Loucy (cell line): ENCODE measurements around the gene CEP164.

Source experiments
- CTCF ChIP-seq: fragments of 200-600 bp; sonication (generic); conservative IDR thresholded peaks from 2 replicates; pipeline ENCODE4 v1.5.1; 2014; ENCODE audit warnings: mild to moderate bottlenecking, antibody characterized with exemption, low read length
- EZH2phosphoT487 ChIP-seq: fragments of 200-600 bp; IDR thresholded peaks from 2 replicates; pipeline ENCODE4 v1.6.1; 2018; ENCODE audit warnings: antibody characterized with exemption, mild to moderate bottlenecking, moderate library complexity, borderline replicate concordance

GRCh38 chr11:117281159-117281558, 46.5 kb upstream of the CEP164 start:
- no peak for TF ChIP-seq CTCF
- no peak for TF ChIP-seq EZH2phosphoT487
